ENCODE measurements around the gene DSE. TPM values are rescaled to one million over a fixed set of nuclear protein-coding genes. Genes with fewer than 3 reads are reported as not detected.

Gene DSE
- total RNA-seq, 1 experiment from 2014 or later = 38.5 TPM

DNA sequence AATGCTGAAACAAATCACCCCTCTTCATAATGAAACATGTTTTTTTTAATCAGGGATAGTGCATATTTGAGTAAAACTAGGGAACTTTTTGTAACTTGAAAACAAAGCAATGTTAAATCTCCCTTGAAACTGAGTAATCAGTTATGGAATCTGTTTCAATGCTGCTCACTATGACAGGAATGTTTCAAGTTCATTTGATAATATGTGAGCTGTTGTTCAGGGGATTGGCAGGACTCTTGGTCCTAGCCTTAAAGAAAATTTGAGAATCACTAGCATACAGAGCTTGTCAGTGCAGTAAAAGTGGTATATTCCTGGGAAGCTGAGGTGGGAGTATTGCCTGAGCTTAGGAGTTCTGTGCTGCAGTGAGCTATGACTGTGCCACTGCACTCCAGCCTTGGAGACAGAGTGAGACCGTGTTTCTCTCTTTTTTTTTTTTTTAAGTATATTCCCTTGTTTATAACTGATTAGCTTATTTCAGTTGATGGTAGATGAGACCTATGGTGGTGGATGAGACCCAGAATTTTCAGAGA is 68.8 kb downstream of the DSE start:
- ChIA-PET POLR2A (no interaction called here), CTCF (interaction anchor here (0.7 kb wide), 1 partner anchor 152 kb away, joined by 3 read pairs; no protein-coding TSS in a partner anchor), RAD21 (ENCODE audit: low non-redundant PET in 1 of 2, low total read pairs in 2 of 2, uncharacterized antibody in 2 of 2, unreplicated experiment in 2 of 2) (no interaction called here)
- Histone ChIP-seq H4K20me1 (ENCODE audit: insufficient read depth) (no peaks in the 10 kb centered on the region), H3K4me2 (ENCODE audit: low read length) (no peak overlapping the region), H3K79me2 (ENCODE audit: insufficient read depth, low read length) (no peaks in the 10 kb centered on the region), H3K27me3 (ENCODE audit: insufficient read depth, low read length) (no peaks in the 10 kb centered on the region), H3K36me3 (ENCODE audit: control insufficient read depth in 1 of 2, insufficient read depth in 2 of 2, low read length in 2 of 2) (peaks cover 0 to 3% of the 10 kb centered on the region in 2 experiments; a peak in 2 of 4 replicates), H3K9ac (ENCODE audit: low read length) (no peak overlapping the region), H2AFZ (ENCODE audit: low read depth, low read length, poor library complexity, severe bottlenecking) (no peak overlapping the region), H3K9me2 (ENCODE audit: insufficient read depth) (no peaks in the 10 kb centered on the region), H3K4me3 (replicated peaks in 1 of 2; ENCODE audit: low read depth in 1 of 2, low read length in 2 of 2) (no peak overlapping the region), H3K4me1 (ENCODE audit: control insufficient read depth in 1 of 2, insufficient read depth in 2 of 2, low read length in 2 of 2) (no peaks in the 10 kb centered on the region), H3K9me3 (ENCODE audit: control insufficient read depth in 1 of 2, insufficient read depth in 1 of 2, low read depth in 1 of 2, low read length in 2 of 2) (no peaks in the 10 kb centered on the region), H3K27ac (ENCODE audit: low read depth, low read length) (no peak overlapping the region)
- DNase-seq (ENCODE audit: low read depth, low spot score) (no peak), ATAC-seq (no peak)
- intact Hi-C loops (cut with micrococcal nuclease) = no loop called here
- BruUV-seq (replicated peaks) = no TSS peak
- TF ChIP-seq EGR1 (IDR thresholded peaks at IDR 0.05; ENCODE audit: low read depth) = no peak
- no peak for TF ChIP-seq POLR2A (IDR thresholded peaks at IDR 0.05; ENCODE audit: borderline replicate concordance, extremely low read depth, insufficient read depth, insufficient read length)
- TF ChIP-seq, protein P1, sequence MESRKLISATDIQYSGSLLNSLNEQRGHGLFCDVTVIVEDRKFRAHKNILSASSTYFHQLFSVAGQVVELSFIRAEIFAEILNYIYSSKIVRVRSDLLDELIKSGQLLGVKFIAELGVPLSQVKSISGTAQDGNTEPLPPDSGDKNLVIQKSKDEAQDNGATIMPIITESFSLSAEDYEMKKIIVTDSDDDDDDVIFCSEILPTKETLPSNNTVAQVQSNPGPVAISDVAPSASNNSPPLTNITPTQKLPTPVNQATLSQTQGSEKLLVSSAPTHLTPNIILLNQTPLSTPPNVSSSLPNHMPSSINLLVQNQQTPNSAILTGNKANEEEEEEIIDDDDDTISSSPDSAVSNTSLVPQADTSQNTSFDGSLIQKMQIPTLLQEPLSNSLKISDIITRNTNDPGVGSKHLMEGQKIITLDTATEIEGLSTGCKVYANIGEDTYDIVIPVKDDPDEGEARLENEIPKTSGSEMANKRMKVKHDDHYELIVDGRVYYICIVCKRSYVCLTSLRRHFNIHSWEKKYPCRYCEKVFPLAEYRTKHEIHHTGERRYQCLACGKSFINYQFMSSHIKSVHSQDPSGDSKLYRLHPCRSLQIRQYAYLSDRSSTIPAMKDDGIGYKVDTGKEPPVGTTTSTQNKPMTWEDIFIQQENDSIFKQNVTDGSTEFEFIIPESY (IDR thresholded peaks at IDR 0.05; ENCODE audit: extremely low read depth, insufficient replicate concordance, low read length) = no peak
- TF ChIP-seq EZH2 (IDR thresholded peaks at IDR 0.05) = no peak
- TF ChIP-seq YY1 (IDR thresholded peaks at IDR 0.05; ENCODE audit: extremely low read depth, insufficient replicate concordance, low read depth, low read length) = no peak
- no peak for TF ChIP-seq SP1 (IDR thresholded peaks at IDR 0.05; ENCODE audit: low read depth)
- no peak for TF ChIP-seq ELF1 (IDR thresholded peaks at IDR 0.05; ENCODE audit: borderline replicate concordance, low read depth)
- no peak for TF ChIP-seq ZFX (IDR thresholded peaks at IDR 0.05)
- no peak for TF ChIP-seq TCF7L2 (IDR thresholded peaks at IDR 0.05; ENCODE audit: borderline replicate concordance, extremely low read depth, insufficient read depth, insufficient read length)
- TF ChIP-seq FOSL1 (IDR thresholded peaks at IDR 0.05; ENCODE audit: low read depth) = no peak
- TF ChIP-seq, protein P2, sequence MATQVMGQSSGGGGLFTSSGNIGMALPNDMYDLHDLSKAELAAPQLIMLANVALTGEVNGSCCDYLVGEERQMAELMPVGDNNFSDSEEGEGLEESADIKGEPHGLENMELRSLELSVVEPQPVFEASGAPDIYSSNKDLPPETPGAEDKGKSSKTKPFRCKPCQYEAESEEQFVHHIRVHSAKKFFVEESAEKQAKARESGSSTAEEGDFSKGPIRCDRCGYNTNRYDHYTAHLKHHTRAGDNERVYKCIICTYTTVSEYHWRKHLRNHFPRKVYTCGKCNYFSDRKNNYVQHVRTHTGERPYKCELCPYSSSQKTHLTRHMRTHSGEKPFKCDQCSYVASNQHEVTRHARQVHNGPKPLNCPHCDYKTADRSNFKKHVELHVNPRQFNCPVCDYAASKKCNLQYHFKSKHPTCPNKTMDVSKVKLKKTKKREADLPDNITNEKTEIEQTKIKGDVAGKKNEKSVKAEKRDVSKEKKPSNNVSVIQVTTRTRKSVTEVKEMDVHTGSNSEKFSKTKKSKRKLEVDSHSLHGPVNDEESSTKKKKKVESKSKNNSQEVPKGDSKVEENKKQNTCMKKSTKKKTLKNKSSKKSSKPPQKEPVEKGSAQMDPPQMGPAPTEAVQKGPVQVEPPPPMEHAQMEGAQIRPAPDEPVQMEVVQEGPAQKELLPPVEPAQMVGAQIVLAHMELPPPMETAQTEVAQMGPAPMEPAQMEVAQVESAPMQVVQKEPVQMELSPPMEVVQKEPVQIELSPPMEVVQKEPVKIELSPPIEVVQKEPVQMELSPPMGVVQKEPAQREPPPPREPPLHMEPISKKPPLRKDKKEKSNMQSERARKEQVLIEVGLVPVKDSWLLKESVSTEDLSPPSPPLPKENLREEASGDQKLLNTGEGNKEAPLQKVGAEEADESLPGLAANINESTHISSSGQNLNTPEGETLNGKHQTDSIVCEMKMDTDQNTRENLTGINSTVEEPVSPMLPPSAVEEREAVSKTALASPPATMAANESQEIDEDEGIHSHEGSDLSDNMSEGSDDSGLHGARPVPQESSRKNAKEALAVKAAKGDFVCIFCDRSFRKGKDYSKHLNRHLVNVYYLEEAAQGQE (IDR thresholded peaks at IDR 0.05; ENCODE audit: low read depth) = no peak
- no peak for TF ChIP-seq SRF (IDR thresholded peaks at IDR 0.05; ENCODE audit: low read depth)
- TF ChIP-seq JUND (IDR thresholded peaks at IDR 0.05) = no peak
- TF ChIP-seq POLR2AphosphoS5 (IDR thresholded peaks at IDR 0.05; ENCODE audit: low read depth, low read length) = no peak
- TF ChIP-seq EZH2phosphoT487 (IDR thresholded peaks at IDR 0.05; ENCODE audit: borderline replicate concordance) = no peak
- TF ChIP-seq, protein P3, sequence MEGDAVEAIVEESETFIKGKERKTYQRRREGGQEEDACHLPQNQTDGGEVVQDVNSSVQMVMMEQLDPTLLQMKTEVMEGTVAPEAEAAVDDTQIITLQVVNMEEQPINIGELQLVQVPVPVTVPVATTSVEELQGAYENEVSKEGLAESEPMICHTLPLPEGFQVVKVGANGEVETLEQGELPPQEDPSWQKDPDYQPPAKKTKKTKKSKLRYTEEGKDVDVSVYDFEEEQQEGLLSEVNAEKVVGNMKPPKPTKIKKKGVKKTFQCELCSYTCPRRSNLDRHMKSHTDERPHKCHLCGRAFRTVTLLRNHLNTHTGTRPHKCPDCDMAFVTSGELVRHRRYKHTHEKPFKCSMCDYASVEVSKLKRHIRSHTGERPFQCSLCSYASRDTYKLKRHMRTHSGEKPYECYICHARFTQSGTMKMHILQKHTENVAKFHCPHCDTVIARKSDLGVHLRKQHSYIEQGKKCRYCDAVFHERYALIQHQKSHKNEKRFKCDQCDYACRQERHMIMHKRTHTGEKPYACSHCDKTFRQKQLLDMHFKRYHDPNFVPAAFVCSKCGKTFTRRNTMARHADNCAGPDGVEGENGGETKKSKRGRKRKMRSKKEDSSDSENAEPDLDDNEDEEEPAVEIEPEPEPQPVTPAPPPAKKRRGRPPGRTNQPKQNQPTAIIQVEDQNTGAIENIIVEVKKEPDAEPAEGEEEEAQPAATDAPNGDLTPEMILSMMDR (IDR thresholded peaks at IDR 0.05 in 2 of 3, conservative IDR thresholded peaks at IDR 0.05 in 1 of 3; ENCODE audit: borderline replicate concordance in 1 of 3, insufficient read depth in 1 of 3, low read depth in 2 of 3, low read length in 2 of 3) = no peak
- TF ChIP-seq RAD21 (IDR thresholded peaks at IDR 0.05; ENCODE audit: low read depth) = no peak
- TF ChIP-seq SIN3A (IDR thresholded peaks at IDR 0.05; ENCODE audit: low read depth) = no peak
- TF ChIP-seq CBX3 (IDR thresholded peaks at IDR 0.05; ENCODE audit: low read depth) = no peak
